CD14-positive monocyte (primary cell): ENCODE measurements around the gene SNPH. TPM values are rescaled to one million over a fixed set of nuclear protein-coding genes. Genes with fewer than 3 reads are reported as not detected.

ENCODE experiments used
- DNase-seq, 3 donors: peaks; one replicate each; pipeline ENCODE4 v3.0.0-alpha.2; 2011 to 2022
- H2AFZ ChIP-seq: 2 replicates; pipeline ENCODE4 v1.6.0; 2012; ENCODE audit warnings: mild to moderate bottlenecking, low read depth, low read length, inconsistent platforms; ENCODE audit not compliant: insufficient read depth, poor library complexity, severe bottlenecking
- H3K27ac ChIP-seq, 2 donors: 1 replicate in 1 of 2; 2 replicates in 1 of 2; pipeline ENCODE4 v1.5.1; 2012 to 2013; ENCODE audit warnings: low read length in 2 of 2, control low read depth in 1 of 2, inconsistent platforms in 1 of 2, low read depth in 1 of 2, mild to moderate bottlenecking in 1 of 2
- H3K27me3 ChIP-seq, 2 donors: one replicate each; pipeline versions ENCODE4 v1.6.0 to v1.6.1; 2011 to 2013; ENCODE audit warnings: low read length in 2 of 2; ENCODE audit not compliant: control insufficient read depth in 2 of 2, insufficient read depth in 2 of 2
- H3K36me3 ChIP-seq, 2 donors: replicated peaks in 1 of 2; 1 replicate in 1 of 2; 2 replicates in 1 of 2; pipeline versions ENCODE4 v1.5.1 to v1.6.1; 2012 to 2013; ENCODE audit warnings: low read length in 2 of 2, control low read depth in 1 of 2, inconsistent platforms in 1 of 2, mild to moderate bottlenecking in 1 of 2; ENCODE audit not compliant: insufficient read depth in 2 of 2, control insufficient read depth in 1 of 2
- H3K4me1 ChIP-seq, 2 donors: 1 replicate in 1 of 2; 2 replicates in 1 of 2; pipeline versions ENCODE4 v1.5.1 to v1.6.1; 2012 to 2013; ENCODE audit warnings: low read length in 2 of 2, control low read depth in 1 of 2, inconsistent platforms in 1 of 2, mild to moderate bottlenecking in 1 of 2, moderate library complexity in 1 of 2; ENCODE audit not compliant: insufficient read depth in 2 of 2, control insufficient read depth in 1 of 2
- H3K4me2 ChIP-seq: replicated peaks from 2 replicates; pipeline ENCODE3; 2012; ENCODE audit warnings: low read length, moderate library complexity, mild to moderate bottlenecking; ENCODE audit not compliant: poor library complexity, severe bottlenecking; ENCODE audit errors: extremely low read depth
- H3K4me3 ChIP-seq, 3 experiments: fragments of 200-600 bp in 1 of 3; sonication (generic) in 1 of 3; replicated peaks in 1 of 3; 1 replicate in 2 of 3; 2 replicates in 1 of 3; pipeline ENCODE4 v1.5.1; 2011 to 2013; ENCODE audit warnings: low read length in 3 of 3, mild to moderate bottlenecking in 3 of 3, control low read depth in 2 of 3, low read depth in 2 of 3, inconsistent platforms in 1 of 3, moderate library complexity in 1 of 3
- H3K79me2 ChIP-seq: 2 replicates; pipeline ENCODE4 v1.6.0; 2012; ENCODE audit warnings: mild to moderate bottlenecking, control low read depth, inconsistent platforms, low read length, moderate library complexity; ENCODE audit not compliant: insufficient read depth
- H3K9ac ChIP-seq: 2 replicates; pipeline ENCODE4 v1.6.0; 2017; ENCODE audit warnings: low read length, mild to moderate bottlenecking; ENCODE audit not compliant: insufficient read depth, poor library complexity, severe bottlenecking
- H3K9me3 ChIP-seq, 2 donors: replicated peaks in 1 of 2; 1 replicate in 1 of 2; 2 replicates in 1 of 2; pipeline versions ENCODE4 v1.5.1 to v1.6.1; 2012 to 2013; ENCODE audit warnings: low read length in 2 of 2, control low read depth in 1 of 2; ENCODE audit not compliant: control insufficient read depth in 1 of 2, insufficient read depth in 1 of 2
- H4K20me1 ChIP-seq: 2 replicates; pipeline ENCODE4 v1.6.0; 2012; ENCODE audit warnings: mild to moderate bottlenecking, low read length, control low read depth, moderate library complexity; ENCODE audit not compliant: insufficient read depth
- H3K27ac Mint-ChIP-seq, 7 donors: one replicate each; pipeline ENCODE4 v1.8.0; 2020; ENCODE audit warnings: mild to moderate bottlenecking in 7 of 7, mixed read lengths in 7 of 7, moderate library complexity in 6 of 7, inconsistent platforms in 2 of 7
- H3K27me3 Mint-ChIP-seq, 3 donors: one replicate each; pipeline ENCODE4 v1.8.0; 2021 to 2022; ENCODE audit warnings: low read depth in 3 of 3, mild to moderate bottlenecking in 3 of 3, mixed read lengths in 3 of 3, moderate library complexity in 3 of 3, inconsistent platforms in 1 of 3
- H3K36me3 Mint-ChIP-seq, 2 donors: one replicate each; pipeline ENCODE4 v1.8.0; 2020; ENCODE audit warnings: mixed read lengths in 2 of 2, inconsistent platforms in 1 of 2, mild to moderate bottlenecking in 1 of 2
- H3K4me1 Mint-ChIP-seq: one replicate; pipeline ENCODE4 v1.8.0; 2020; ENCODE audit warnings: mild to moderate bottlenecking, mixed read lengths
- H3K4me3 Mint-ChIP-seq, 2 donors: one replicate each; pipeline ENCODE4 v1.8.0; 2020; ENCODE audit warnings: mild to moderate bottlenecking in 2 of 2, mixed read lengths in 2 of 2, moderate library complexity in 1 of 2
- H3K9me3 Mint-ChIP-seq, 7 donors: one replicate each; pipeline ENCODE4 v1.8.0; 2020 to 2022; ENCODE audit warnings: mixed read lengths in 7 of 7, mild to moderate bottlenecking in 6 of 7, moderate library complexity in 6 of 7, inconsistent platforms in 2 of 7
- CTCF ChIP-seq: fragments of 200-600 bp; IDR thresholded peaks from one replicate; pipeline ENCODE4 v1.8.0; 2022; ENCODE audit warnings: antibody characterized with exemption, mild to moderate bottlenecking
- WGBS: methylation state at CpG from one replicate; pipeline ENCODE4 v1.1.5; 2013; ENCODE audit warnings: missing lambda C conversion rate; ENCODE audit not compliant: insufficient coverage; 5-methylcytosine and 5-hydroxymethylcytosine counted together
- intact Hi-C, 2 donors: fragments of 100-400 bp; cut with micrococcal nuclease; formaldehyde crosslinking; loops; one replicate each; pipeline versions ENCODE4 v1.15.0 to v1.15.1; 2023
- polyA plus RNA-seq, 3 donors: library from polyadenylated mRNA; depleted of rRNA in 1 of 3; unstranded in 2 of 3; stranded (reverse) in 1 of 3; fragments of 300-500 nt in 2 of 3; fragments of >200 nt in 1 of 3; fragmentation: Illumina TruSeq in 2 of 3; gene quantifications; 1 replicate in 2 of 3; 2 replicates in 1 of 3; pipeline ENCODE4 v1.2.3, GENCODE V29; 2012 to 2021

Gene SNPH
- polyA plus RNA-seq, 3 donors: 0.07 to 0.10 TPM; not detected in 1

- H3K27me3 ChIP-seq: no peaks in the 10 kb centered on the region
- peaks cover 6% of the 10 kb centered on the region for H3K79me2 ChIP-seq
- H2AFZ ChIP-seq: no peak overlapping the region
- H3K27ac ChIP-seq: no peak overlapping the region
- Mint-ChIP-seq H3K4me3 (no peak overlapping the region), H3K4me1 (peaks cover 25% of the 10 kb centered on the region), H3K27me3 (peaks cover 0 to 3% (median 1%) of the 10 kb centered on the region in 3 donors), H3K36me3 (no peaks in the 10 kb centered on the region), H3K27ac (peak overlapping the region in 4 of 7 donors; percentile 6 to 74 (median 66)), H3K9me3 (no peaks in the 10 kb centered on the region)
- no peaks in the 10 kb centered on the region for H3K9me3 ChIP-seq
- no peak overlapping the region for H3K9ac ChIP-seq
- H3K4me2 ChIP-seq: no peak overlapping the region
- intact Hi-C loops: no loop called here
- 92% methylated on average over 13 of the region's 17 CpGs for WGBS
- no peaks in the 10 kb centered on the region for H3K36me3 ChIP-seq
- H4K20me1 ChIP-seq: no peaks in the 10 kb centered on the region
- no peak for DNase-seq
- no peak for TF ChIP-seq CTCF
- H3K4me1 ChIP-seq: peaks cover 11 to 23% of the 10 kb centered on the region in 2 donors
- no peak overlapping the region for H3K4me3 ChIP-seq
Measured at GRCh38 chr20:1320902-1321653, 55.0 kb downstream of the SNPH start.

GRCh38 chr20:1321654-1321939 is 55.5 kb downstream of the SNPH start:
- Histone ChIP-seq H3K27me3 (no peaks in the 10 kb centered on the region), H4K20me1 (no peaks in the 10 kb centered on the region), H3K27ac (no peak overlapping the region), H3K9ac (no peak overlapping the region), H3K9me3 (no peaks in the 10 kb centered on the region), H3K4me3 (no peak overlapping the region), H3K4me2 (no peak overlapping the region), H2AFZ (no peak overlapping the region), H3K79me2 (peaks cover 11% of the 10 kb centered on the region), H3K4me1 (peaks cover 16 to 28% of the 10 kb centered on the region in 2 donors), H3K36me3 (no peaks in the 10 kb centered on the region)
- no peak for TF ChIP-seq CTCF
- Mint-ChIP-seq H3K4me3 (no peak overlapping the region), H3K27me3 (peaks cover 0 to 3% (median 1%) of the 10 kb centered on the region in 3 donors), H3K36me3 (no peaks in the 10 kb centered on the region), H3K27ac (peak overlapping the region in 3 of 7 donors; percentile 30 to 74 (median 58)), H3K9me3 (no peaks in the 10 kb centered on the region), H3K4me1 (peaks cover 25% of the 10 kb centered on the region)
- intact Hi-C loops: no loop called here
- DNase-seq: no peak
- 81% methylated on average over 3 of the region's 4 CpGs for WGBS
